Nephron progenitor cell (in vitro differentiated cells): ENCODE measurements around the gene PDXP.
A peak's percentile ranks its signal among the peaks of the same experiment; 100 is the strongest.
"Not testable (repeated sequence)": the region's sequence is repeated elsewhere in the genome, so short reads cannot be mapped to it uniquely, and the experiment has no call there.

Experiments used
- DNase-seq: peaks from one replicate; pipeline ENCODE4 v3.0.0; 2021
- H3K27ac Mint-ChIP-seq: 2 replicates; pipeline ENCODE4 v1.8.0; 2021; ENCODE audit warnings: mild to moderate bottlenecking, moderate library complexity, mixed read lengths
- H3K27me3 Mint-ChIP-seq: 2 replicates; pipeline ENCODE4 v1.8.0; 2021; ENCODE audit warnings: mild to moderate bottlenecking, low read depth, mixed read lengths; ENCODE audit not compliant: poor library complexity
- H3K36me3 Mint-ChIP-seq: 2 replicates; pipeline ENCODE4 v1.8.0; 2021; ENCODE audit warnings: low read depth, mixed read lengths
- H3K4me1 Mint-ChIP-seq: 2 replicates; pipeline ENCODE4 v1.8.0; 2021; ENCODE audit warnings: mixed read lengths
- H3K4me3 Mint-ChIP-seq: 2 replicates; pipeline ENCODE4 v1.8.0; 2021; ENCODE audit warnings: mild to moderate bottlenecking, moderate library complexity, mixed read lengths
- H3K9me3 Mint-ChIP-seq: 2 replicates; pipeline ENCODE4 v1.8.0; 2021; ENCODE audit warnings: mild to moderate bottlenecking, moderate library complexity, mixed read lengths
- CTCF ChIP-seq: fragments of 200-600 bp; sonication (generic); IDR thresholded peaks from 2 replicates; pipeline ENCODE4 v1.5.0; 2021; ENCODE audit warnings: antibody characterized with exemption

Gene PDXP

GRCh38 chr22:37658133-37659065 lies at the start of gene PDXP:
PDXP (plus strand) TSS chr22:37658723; CDS start chr22:37658783, 60 bp downstream.
- peak; percentile 99 for DNase-seq
- H3K4me3 Mint-ChIP-seq: peak within 1 kb of the TSS; percentile 90
- peaks cover 44% of the 10 kb centered on the region for H3K4me1 Mint-ChIP-seq
- H3K36me3 Mint-ChIP-seq: peaks cover 6% of the 10 kb centered on the region
- no peak for TF ChIP-seq CTCF
- peak within 1 kb of the TSS; percentile 83 for H3K27ac Mint-ChIP-seq
- H3K9me3 Mint-ChIP-seq: no peaks in the 10 kb centered on the region
- no peaks in the 10 kb centered on the region for H3K27me3 Mint-ChIP-seq

DNA sequence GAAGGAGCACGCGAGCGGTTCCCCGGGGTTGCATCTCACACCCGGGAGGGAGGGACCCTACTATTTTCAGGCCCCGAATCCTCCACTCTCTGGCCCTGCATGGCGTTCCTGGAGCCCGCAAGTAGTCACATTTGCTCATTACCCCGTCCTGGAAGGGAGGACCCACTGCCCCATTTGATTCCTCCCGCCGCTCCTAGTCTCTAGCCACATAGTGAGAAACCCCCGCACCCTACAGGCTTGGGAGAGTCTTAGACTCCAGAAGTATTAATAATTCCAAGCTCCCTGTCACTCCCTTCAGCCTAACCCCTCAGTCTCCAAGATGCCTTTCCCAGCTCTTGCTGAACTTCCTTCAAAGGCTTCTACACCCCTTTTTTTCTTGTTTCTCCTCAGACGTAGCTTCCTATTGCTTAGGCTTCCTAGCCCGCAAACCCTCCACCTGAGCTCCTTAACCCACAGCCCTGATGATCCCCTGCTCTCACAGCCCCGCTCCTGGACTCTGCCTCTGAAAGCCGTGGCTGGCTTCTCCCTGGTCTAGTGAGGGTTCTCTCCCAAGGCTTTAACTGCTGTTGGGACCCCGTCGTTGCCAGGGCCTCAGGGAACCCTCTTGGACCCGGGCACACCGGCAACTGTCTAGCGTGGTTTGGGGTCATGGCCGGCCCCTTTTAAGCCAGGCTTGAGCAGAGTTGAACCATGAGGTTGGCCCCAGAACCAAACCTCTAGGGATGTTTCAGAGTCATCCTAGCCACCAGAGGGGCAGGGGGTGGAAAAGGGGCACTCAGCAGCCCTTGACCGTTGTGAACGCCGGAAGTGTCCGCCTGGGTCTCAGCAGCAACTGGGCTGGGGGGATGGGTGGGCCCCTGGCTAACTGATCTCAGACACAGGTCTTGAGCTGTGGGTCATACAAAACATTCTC lies 49.0 kb upstream of the PDXP start:
- H3K4me1 Mint-ChIP-seq: peaks cover 40% of the 10 kb centered on the region
- DNase-seq: peak; percentile 42

GRCh38 chr22:37610153-37610475 lies 48.4 kb upstream of the PDXP start:
- Mint-ChIP-seq H3K4me3 (peak overlapping the region; percentile 92), H3K4me1 (peaks cover 36% of the 10 kb centered on the region), H3K36me3 (peaks cover 22% of the 10 kb centered on the region), H3K27ac (peak overlapping the region; percentile 95)
- not testable (repeated sequence) for H3K27me3 Mint-ChIP-seq, H3K9me3 Mint-ChIP-seq, DNase-seq

More for the DNA sequence above, 49.0 kb upstream of the PDXP start:
- Mint-ChIP-seq H3K27me3 (peaks cover 10% of the 10 kb centered on the region), H3K27ac (peak overlapping the region; percentile 95), H3K9me3 (no peaks in the 10 kb centered on the region), H3K36me3 (peaks cover 17% of the 10 kb centered on the region), H3K4me3 (peak overlapping the region; percentile 92)
- TF ChIP-seq CTCF: no peak

- no peak for DNase-seq
- H3K9me3 Mint-ChIP-seq: no peaks in the 10 kb centered on the region
- TF ChIP-seq CTCF: no peak
- H3K27me3 Mint-ChIP-seq: peaks cover 4% of the 10 kb centered on the region
- no peak overlapping the region for H3K27ac Mint-ChIP-seq
- peak overlapping the region; percentile 92 for H3K4me3 Mint-ChIP-seq
- H3K4me1 Mint-ChIP-seq: peaks cover 31% of the 10 kb centered on the region
- peaks cover 22% of the 10 kb centered on the region for H3K36me3 Mint-ChIP-seq
These were observed 47.9 kb upstream of the PDXP start for GRCh38 chr22:37610480-37611129.

DNA sequence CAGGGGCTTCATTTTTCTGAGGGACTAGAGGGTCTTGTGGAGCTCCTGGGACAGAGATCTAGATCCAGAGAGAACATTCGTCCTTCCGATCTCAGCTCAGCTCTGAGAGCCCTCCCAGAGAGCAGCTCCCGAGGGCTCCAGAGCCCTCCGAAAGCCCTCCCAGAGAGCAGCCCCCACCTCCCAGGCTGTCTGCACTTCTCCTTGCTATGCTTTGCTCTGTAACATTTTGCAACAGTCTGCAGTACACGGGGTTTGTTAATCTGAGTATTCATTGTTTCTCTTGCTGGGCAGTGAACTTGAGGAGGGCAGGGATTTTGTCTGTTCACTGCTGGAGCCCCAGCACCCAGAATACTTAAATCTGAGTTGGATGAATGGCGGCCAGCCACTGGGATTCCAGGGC lies 47.3 kb upstream of the PDXP start:
- Mint-ChIP-seq H3K4me3 (no peak overlapping the region), H3K27me3 (no peaks in the 10 kb centered on the region), H3K4me1 (peaks cover 30% of the 10 kb centered on the region), H3K9me3 (no peaks in the 10 kb centered on the region), H3K36me3 (peaks cover 26% of the 10 kb centered on the region), H3K27ac (no peak overlapping the region)
- no peak for DNase-seq
- no peak for TF ChIP-seq CTCF
